ENCODE measurements around the gene FBXO36.

Gene FBXO36

GRCh38 chr2:230010501-230010900, 88.2 kb downstream of the FBXO36 start:
- no peak overlapping the region for H3K27ac Mint-ChIP-seq
- no peak overlapping the region for H3K4me3 Mint-ChIP-seq

GRCh38 chr2:230011617-230012016, 89.3 kb downstream of the FBXO36 start:
- H3K36me3 Mint-ChIP-seq (ENCODE audit: insufficient read depth): peaks cover 3% of the 10 kb centered on the region
- no peak overlapping the region for H3K4me3 Mint-ChIP-seq
- no peaks in the 10 kb centered on the region for H3K9me3 Mint-ChIP-seq
- no peaks in the 10 kb centered on the region for H3K27me3 Mint-ChIP-seq
- H3K4me1 Mint-ChIP-seq (ENCODE audit: low read depth in 2 of 2): peaks cover 2 to 7% of the 10 kb centered on the region in 2 donors
- DNase-seq (no peak), ATAC-seq (replicated peaks) (no peak)
- H3K27ac Mint-ChIP-seq: no peak overlapping the region

More at GRCh38 chr2:230010501-230010900, 88.2 kb downstream of the FBXO36 start:
- H3K9me3 Mint-ChIP-seq: no peaks in the 10 kb centered on the region
- DNase-seq: no peak
- no peak for ATAC-seq (replicated peaks)
- no peaks in the 10 kb centered on the region for H3K27me3 Mint-ChIP-seq
- H3K4me1 Mint-ChIP-seq (ENCODE audit: low read depth in 2 of 2): peaks cover 2 to 7% of the 10 kb centered on the region in 2 donors
- H3K36me3 Mint-ChIP-seq (ENCODE audit: insufficient read depth): peaks cover 3% of the 10 kb centered on the region

GRCh38 chr2:230012267-230012884, 90.1 kb downstream of the FBXO36 start:
- peaks cover 3% of the 10 kb centered on the region for H3K36me3 Mint-ChIP-seq (ENCODE audit: insufficient read depth)
- no peak overlapping the region for H3K27ac Mint-ChIP-seq
- H3K4me3 Mint-ChIP-seq: no peak overlapping the region
- H3K27me3 Mint-ChIP-seq: no peaks in the 10 kb centered on the region
- no peak for ATAC-seq (replicated peaks)
- H3K4me1 Mint-ChIP-seq (ENCODE audit: low read depth in 2 of 2): peaks cover 2 to 7% of the 10 kb centered on the region in 2 donors
- DNase-seq: no peak
- no peaks in the 10 kb centered on the region for H3K9me3 Mint-ChIP-seq

- H3K27ac Mint-ChIP-seq: no peak overlapping the region
- H3K4me3 Mint-ChIP-seq: no peak overlapping the region
- no peaks in the 10 kb centered on the region for H3K9me3 Mint-ChIP-seq
- no peaks in the 10 kb centered on the region for H3K27me3 Mint-ChIP-seq
- no peaks in the 10 kb centered on the region for H3K4me1 Mint-ChIP-seq (ENCODE audit: low read depth in 2 of 2)
- DNase-seq (no peak), ATAC-seq (replicated peaks) (no peak)
- peaks cover 5% of the 10 kb centered on the region for H3K36me3 Mint-ChIP-seq (ENCODE audit: insufficient read depth)
Observed at GRCh38 chr2:230016844-230017243, 94.5 kb downstream of the FBXO36 start.

- Mint-ChIP-seq H3K36me3 (ENCODE audit: insufficient read depth) (peaks cover 2% of the 10 kb centered on the region), H3K9me3 (no peaks in the 10 kb centered on the region), H3K4me1 (ENCODE audit: low read depth in 2 of 2) (no peaks in the 10 kb centered on the region), H3K4me3 (no peak overlapping the region), H3K27ac (no peak overlapping the region), H3K27me3 (no peaks in the 10 kb centered on the region)
- no peak for ATAC-seq (replicated peaks)
- no peak for DNase-seq
Observed at GRCh38 chr2:230018153-230018552, 95.8 kb downstream of the FBXO36 start.

DNA sequence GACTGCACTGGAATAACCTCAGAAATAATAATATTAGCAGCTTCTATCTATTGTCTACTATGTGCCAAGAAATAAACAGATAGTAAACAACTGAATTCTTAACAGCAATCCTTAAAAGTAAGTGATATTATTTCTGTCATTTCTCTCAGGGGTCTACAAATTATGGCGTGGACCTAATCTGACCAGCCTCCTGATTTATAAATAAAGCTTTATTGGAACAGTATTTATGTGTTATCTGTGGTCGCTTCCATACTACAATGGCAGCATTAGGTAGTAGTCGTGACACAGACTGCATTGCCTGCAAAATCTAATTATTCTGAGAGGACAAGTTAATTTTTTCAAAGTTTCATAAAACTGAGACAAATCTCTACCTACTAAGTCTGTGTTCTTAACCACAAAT, 97.4 kb downstream of the FBXO36 start:
- H3K9me3 Mint-ChIP-seq: no peaks in the 10 kb centered on the region
- no peak overlapping the region for H3K27ac Mint-ChIP-seq
- peaks cover 2% of the 10 kb centered on the region for H3K36me3 Mint-ChIP-seq (ENCODE audit: insufficient read depth)
- peaks cover 0 to 5% of the 10 kb centered on the region in 2 donors for H3K27me3 Mint-ChIP-seq
- H3K4me3 Mint-ChIP-seq: no peak overlapping the region
- DNase-seq (no peak), ATAC-seq (replicated peaks) (no peak)
- no peaks in the 10 kb centered on the region for H3K4me1 Mint-ChIP-seq (ENCODE audit: low read depth in 2 of 2)

DNA sequence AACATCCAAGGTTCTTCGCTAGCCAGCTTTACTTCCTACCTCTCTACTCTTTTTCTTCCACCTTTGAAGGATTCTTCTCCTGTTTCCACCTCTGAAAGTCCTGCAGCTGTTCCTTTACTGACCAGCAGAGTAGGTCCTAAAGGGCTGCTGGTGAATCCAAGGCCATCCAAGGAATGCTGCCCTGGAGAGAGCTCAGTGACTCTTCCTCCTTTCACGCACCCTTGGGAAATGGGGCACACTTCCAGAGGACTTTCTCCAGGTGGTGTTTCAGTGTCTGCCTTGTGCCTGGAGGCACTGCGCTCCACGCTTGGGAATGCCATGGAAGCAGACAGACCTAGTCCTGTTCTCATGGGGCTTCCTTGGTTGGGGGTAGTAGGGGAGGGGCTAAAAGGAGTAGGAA, 101.0 kb downstream of the FBXO36 start:
- Mint-ChIP-seq H3K36me3 (ENCODE audit: insufficient read depth) (peaks cover 2% of the 10 kb centered on the region), H3K9me3 (no peaks in the 10 kb centered on the region), H3K4me1 (ENCODE audit: low read depth in 2 of 2) (no peaks in the 10 kb centered on the region), H3K27ac (no peak overlapping the region), H3K27me3 (peaks cover 0 to 5% of the 10 kb centered on the region in 2 donors), H3K4me3 (no peak overlapping the region)
- no peak for DNase-seq
- no peak for ATAC-seq (replicated peaks)

DNA sequence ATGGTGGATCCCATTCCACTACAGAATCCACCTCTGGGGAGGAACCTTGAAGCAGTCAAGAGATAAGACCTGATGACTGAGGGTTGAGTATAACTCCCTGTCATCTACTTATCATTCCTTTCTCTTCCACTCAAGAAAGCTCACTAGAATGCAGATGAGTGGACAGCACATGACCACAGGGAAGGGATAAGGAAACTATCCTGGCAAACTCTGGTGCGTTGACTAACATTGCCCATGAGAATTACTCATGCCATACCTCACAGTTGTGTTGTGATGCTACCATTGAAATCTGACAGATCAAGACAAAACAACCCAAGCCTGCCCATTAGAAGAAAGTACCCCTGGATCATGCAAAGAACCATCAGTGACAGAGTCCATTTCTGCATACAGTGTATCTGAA, 119.9 kb downstream of the FBXO36 start:
- H3K27ac Mint-ChIP-seq: no peak overlapping the region
- H3K27me3 Mint-ChIP-seq: peaks cover 20 to 22% of the 10 kb centered on the region in 2 donors
- H3K4me3 Mint-ChIP-seq: no peak overlapping the region

GRCh38 chr2:230043025-230043424, 120.7 kb downstream of the FBXO36 start:
- no peaks in the 10 kb centered on the region for H3K9me3 Mint-ChIP-seq
- DNase-seq: no peak
- ATAC-seq (replicated peaks): no peak
- H3K4me3 Mint-ChIP-seq: no peak overlapping the region
- no peaks in the 10 kb centered on the region for H3K36me3 Mint-ChIP-seq (ENCODE audit: insufficient read depth)
- no peaks in the 10 kb centered on the region for H3K4me1 Mint-ChIP-seq (ENCODE audit: low read depth in 2 of 2)
- no peak overlapping the region for H3K27ac Mint-ChIP-seq
- peaks cover 20 to 22% of the 10 kb centered on the region in 2 donors for H3K27me3 Mint-ChIP-seq

More for the DNA sequence above, 119.9 kb downstream of the FBXO36 start:
- H3K9me3 Mint-ChIP-seq: no peaks in the 10 kb centered on the region
- ATAC-seq (replicated peaks) (no peak), DNase-seq (no peak)
- H3K4me1 Mint-ChIP-seq (ENCODE audit: low read depth in 2 of 2): no peaks in the 10 kb centered on the region
- no peaks in the 10 kb centered on the region for H3K36me3 Mint-ChIP-seq (ENCODE audit: insufficient read depth)

GRCh38 chr2:230043461-230043860, 121.2 kb downstream of the FBXO36 start:
- Mint-ChIP-seq H3K9me3 (no peaks in the 10 kb centered on the region), H3K36me3 (ENCODE audit: insufficient read depth) (no peaks in the 10 kb centered on the region), H3K4me3 (no peak overlapping the region), H3K27ac (no peak overlapping the region), H3K4me1 (ENCODE audit: low read depth in 2 of 2) (no peaks in the 10 kb centered on the region), H3K27me3 (peaks cover 20 to 22% of the 10 kb centered on the region in 2 donors)
- DNase-seq: no peak
- ATAC-seq (replicated peaks): no peak

DNA sequence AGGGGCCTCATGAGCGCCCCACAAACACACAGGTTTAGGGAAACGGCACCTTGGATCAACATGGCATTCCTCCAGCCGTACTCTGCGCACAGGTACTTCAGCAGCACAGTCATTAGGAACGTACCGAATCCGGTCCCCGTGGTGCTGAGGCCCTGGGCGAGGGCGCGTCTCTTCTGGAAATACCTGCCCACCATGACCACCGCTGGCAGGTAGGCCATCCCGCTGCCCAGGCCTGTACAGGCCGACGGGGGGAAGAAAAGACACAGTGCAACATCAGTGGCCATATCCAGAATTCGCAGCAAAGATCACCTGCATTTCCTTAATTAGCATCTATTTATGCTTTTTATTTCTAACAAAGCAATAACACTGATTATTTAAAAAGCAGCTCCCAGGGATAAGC, 124.2 kb downstream of the FBXO36 start:
- Mint-ChIP-seq H3K27ac (no peak overlapping the region), H3K9me3 (no peaks in the 10 kb centered on the region), H3K4me1 (ENCODE audit: low read depth in 2 of 2) (no peaks in the 10 kb centered on the region), H3K27me3 (peaks cover 13 to 14% of the 10 kb centered on the region in 2 donors), H3K4me3 (no peak overlapping the region), H3K36me3 (ENCODE audit: insufficient read depth) (no peaks in the 10 kb centered on the region)
- DNase-seq: no peak
- ATAC-seq (replicated peaks): no peak

DNA sequence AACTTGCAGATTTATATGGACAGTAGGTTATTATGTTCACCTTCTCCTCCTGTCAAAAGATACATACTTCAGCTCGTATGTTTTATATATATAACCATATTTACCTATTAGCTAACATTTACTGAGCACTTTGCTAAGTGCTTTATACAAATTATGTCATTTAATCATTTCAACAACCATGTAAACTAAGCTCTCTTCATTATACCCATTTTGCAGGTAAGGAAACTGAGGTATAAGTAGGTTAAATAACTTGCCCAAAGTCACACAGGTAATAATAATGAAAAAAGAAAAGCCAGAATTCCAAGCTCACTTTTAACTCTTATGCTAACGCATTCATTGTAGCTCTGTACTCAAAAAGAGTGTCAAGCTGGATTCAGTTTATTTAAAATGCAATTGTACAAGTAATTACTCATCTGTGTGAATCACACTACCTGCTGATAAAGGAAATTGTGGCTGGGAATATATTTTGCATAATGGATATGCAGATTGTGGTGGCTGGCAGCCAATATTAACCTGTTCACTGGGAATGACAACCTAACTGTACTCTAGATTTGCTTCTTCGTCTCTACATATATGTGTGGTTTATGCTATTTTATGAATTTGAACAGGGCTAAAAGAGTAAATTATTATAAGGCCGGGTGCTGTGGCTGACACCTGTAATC, 125.8 kb downstream of the FBXO36 start:
- Mint-ChIP-seq H3K36me3 (ENCODE audit: insufficient read depth) (no peaks in the 10 kb centered on the region), H3K27me3 (peaks cover under 1 to 2% of the 10 kb centered on the region in 2 donors), H3K9me3 (no peaks in the 10 kb centered on the region), H3K27ac (no peak overlapping the region), H3K4me3 (no peak overlapping the region), H3K4me1 (ENCODE audit: low read depth in 2 of 2) (no peaks in the 10 kb centered on the region)
- DNase-seq (no peak), ATAC-seq (replicated peaks) (no peak)

GRCh38 chr2:230050136-230050535, 127.8 kb downstream of the FBXO36 start:
- Mint-ChIP-seq H3K9me3 (no peaks in the 10 kb centered on the region), H3K27ac (no peak overlapping the region), H3K27me3 (no peaks in the 10 kb centered on the region)

GRCh38 chr2:230052299-230052698, 130.0 kb downstream of the FBXO36 start:
- H3K4me3 Mint-ChIP-seq: no peak overlapping the region
- H3K27me3 Mint-ChIP-seq: no peaks in the 10 kb centered on the region
- H3K36me3 Mint-ChIP-seq (ENCODE audit: insufficient read depth): no peaks in the 10 kb centered on the region
- no peaks in the 10 kb centered on the region for H3K9me3 Mint-ChIP-seq
- no peak for DNase-seq
- no peaks in the 10 kb centered on the region for H3K4me1 Mint-ChIP-seq (ENCODE audit: low read depth in 2 of 2)
- H3K27ac Mint-ChIP-seq: no peak overlapping the region
- no peak for ATAC-seq (replicated peaks)

More at GRCh38 chr2:230050136-230050535, 127.8 kb downstream of the FBXO36 start:
- Mint-ChIP-seq H3K4me3 (no peak overlapping the region), H3K36me3 (ENCODE audit: insufficient read depth) (no peaks in the 10 kb centered on the region), H3K4me1 (ENCODE audit: low read depth in 2 of 2) (no peaks in the 10 kb centered on the region)
- DNase-seq: no peak
- no peak for ATAC-seq (replicated peaks)

Measured in effector memory CD8-positive, alpha-beta T cell (primary cell).